ENCODE results near the gene MOB3C. TPM values are rescaled to one million over a fixed set of nuclear protein-coding genes. Genes with fewer than 3 reads are reported as not detected.

The MOB3C gene
- total and polyA plus RNA-seq, 2 of the 4 experiments (the other 2 are of a cell fraction): 7.3 to 9.0 TPM

GRCh38 chr1:46657775-46658174, 41.2 kb upstream of the MOB3C start:
- POLR2A ChIA-PET (ENCODE audit: unreplicated experiment): no interaction called here
- no peak overlapping the region for H3K18ac ChIP-seq (ENCODE audit: low read depth, low read length)
- H2BK120ac ChIP-seq (ENCODE audit: low read depth, low read length): no peak overlapping the region
- DNase-seq: no peak
- intact Hi-C loops (cut with micrococcal nuclease): no loop called here
- no peak overlapping the region for H3K4me3 ChIP-seq (ENCODE audit: insufficient read depth, low read depth, low read length)
- peaks cover 3% of the 10 kb centered on the region; the same call in 1 of the 2 replicates for H3K4me1 ChIP-seq (ENCODE audit: control insufficient read depth, insufficient read depth, low read length)
- H4K8ac ChIP-seq (ENCODE audit: low read depth in 2 of 2, low read length in 2 of 2): no peak overlapping the region
- CTCF ChIA-PET: no interaction called here
- H4K91ac ChIP-seq (ENCODE audit: insufficient read depth, low read depth, low read length): no peak overlapping the region
- no peak overlapping the region for H2AK5ac ChIP-seq (ENCODE audit: low read depth, low read length)
- H3K27me3 ChIP-seq (ENCODE audit: control insufficient read depth, insufficient read depth, low read length): no peaks in the 10 kb centered on the region
- H3K36me3 ChIP-seq (ENCODE audit: control insufficient read depth, insufficient read depth, low read length): 0 out of 2 replicates have a peak, but pooled peaks cover 11% of the 10 kb centered on the region
- in situ Hi-C loops (cut with MboI; ENCODE audit: low sequenced_read_pairs): no loop called here
- no peak overlapping the region for H3K27ac ChIP-seq (ENCODE audit: insufficient read depth, low read length)
- WGBS, 2 experiments (ENCODE audit: extremely low coverage in 2 of 2, insufficient read length in 1 of 2): no CpG with 5 or more reads among the region's 1 CpG
- H3K4me2 ChIP-seq (ENCODE audit: low read depth, low read length): no peak overlapping the region
- BruUV-seq (replicated peaks): no TSS peak
- no peak overlapping the region for H3K9ac ChIP-seq (ENCODE audit: low read depth, low read length)
- H3K9me3 ChIP-seq (ENCODE audit: control insufficient read depth, insufficient read depth, low read length): no peaks in the 10 kb centered on the region
- peaks cover 2 to 3% of the 10 kb centered on the region in 2 experiments; a peak in 1 of 4 replicates for H3K79me1 ChIP-seq (ENCODE audit: low read depth in 1 of 2, low read length in 2 of 2)
- dilution Hi-C loops (cut with HindIII; ENCODE audit: low sequenced_read_pairs, unreplicated experiment): no loop called here
- H3K56ac ChIP-seq (ENCODE audit: extremely low read depth, insufficient read depth, low read length): no peak overlapping the region
- H4K5ac ChIP-seq (ENCODE audit: low read depth, low read length): no peak overlapping the region
- no peak overlapping the region for H2BK15ac ChIP-seq (ENCODE audit: low read depth, low read length)
- H2AK9ac ChIP-seq (replicated peaks; ENCODE audit: low read depth, low read length, poor library complexity): no peak overlapping the region
- no peak for ATAC-seq (ENCODE audit: low read depth)
- TF ChIP-seq RCOR1 (IDR thresholded peaks at IDR 0.05; ENCODE audit: insufficient replicate concordance, low read length) (no peak), FOS (IDR thresholded peaks at IDR 0.05; ENCODE audit: low read depth, low read length) (no peak), BHLHE40 (IDR thresholded peaks at IDR 0.05; ENCODE audit: low read depth, low read length) (no peak), USF2 (IDR thresholded peaks at IDR 0.05; ENCODE audit: low read depth, low read length) (no peak), MAFK (IDR thresholded peaks at IDR 0.05; ENCODE audit: low read depth, low read length) (no peak), NFE2L2 (IDR thresholded peaks at IDR 0.05; ENCODE audit: low read depth, low read length) (no peak), MXI1 (IDR thresholded peaks at IDR 0.05; ENCODE audit: borderline replicate concordance, low read depth, low read length) (no peak), CEBPB (IDR thresholded peaks at IDR 0.05; ENCODE audit: low read depth, low read length) (no peak), ELK1 (IDR thresholded peaks at IDR 0.05; ENCODE audit: borderline replicate concordance, low read depth, low read length) (no peak), MAZ (IDR thresholded peaks at IDR 0.05; ENCODE audit: borderline replicate concordance, low read depth, low read length) (no peak), SMC3 (IDR thresholded peaks at IDR 0.05; ENCODE audit: low read depth, low read length) (no peak), CTCF (conservative IDR thresholded peaks at IDR 0.05; ENCODE audit: low read depth, low read length) (no peak), CHD1 (IDR thresholded peaks at IDR 0.05; ENCODE audit: low read depth, low read length) (no peak), RFX5 (IDR thresholded peaks at IDR 0.05; ENCODE audit: low read depth, low read length) (no peak), POLR2A (IDR thresholded peaks at IDR 0.05; ENCODE audit: low read depth, low read length) (no peak), RAD21 (IDR thresholded peaks at IDR 0.05; ENCODE audit: low read length) (no peak)
- no peaks in the 10 kb centered on the region for H3K9me1 ChIP-seq (ENCODE audit: insufficient read depth, low read length)
- no peak overlapping the region for H3K23ac ChIP-seq (ENCODE audit: low read depth, low read length)
- H3K4ac ChIP-seq (ENCODE audit: low read depth, low read length): no peak overlapping the region
- no peak overlapping the region for H2BK20ac ChIP-seq (ENCODE audit: low read depth, low read length)
- H3K14ac ChIP-seq (replicated peaks; ENCODE audit: low read depth, low read length): no peak overlapping the region
- no peak overlapping the region for H2AFZ ChIP-seq (replicated peaks; ENCODE audit: low read length, poor library complexity)
- H2BK5ac ChIP-seq (ENCODE audit: low read depth, low read length, poor library complexity, severe bottlenecking): no peak overlapping the region
- no peaks in the 10 kb centered on the region for H4K20me1 ChIP-seq (ENCODE audit: insufficient read depth, low read length)

Measured in IMR-90 (cell line).